GM11168 (cell line): Measurements from ENCODE around the gene CISH.

Experiments
- in situ Hi-C: fragments of 300-500 bp; cut with MboI; formaldehyde crosslinking; loops from one replicate; pipeline ENCODE4 v1.12.0; 2022; ENCODE audit warnings: low sequenced_read_pairs; ENCODE audit not compliant: unreplicated experiment

CISH gene

DNA sequence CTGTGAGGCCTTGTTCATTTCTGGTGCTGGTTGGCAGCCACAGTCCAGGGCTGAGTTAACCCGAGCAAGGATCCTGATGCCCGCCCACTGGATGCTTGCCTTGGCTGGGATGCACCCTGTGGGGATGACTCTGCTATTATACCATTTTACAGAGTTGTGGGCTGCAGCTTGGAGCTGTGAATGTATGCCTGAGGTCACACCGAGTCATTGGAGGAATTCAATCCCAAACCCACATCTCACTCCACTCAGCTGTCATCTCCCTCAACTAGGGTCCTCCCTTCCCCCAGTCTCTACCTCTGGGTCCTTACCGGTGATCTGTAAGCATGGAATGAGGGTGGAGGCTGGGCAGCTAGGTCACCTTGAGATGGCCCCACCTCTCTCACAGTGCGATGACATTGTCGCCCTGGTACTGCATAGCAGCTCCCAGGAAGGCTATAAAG, 27.5 kb upstream of the CISH start:
- in situ Hi-C loops, result no loop called here

DNA sequence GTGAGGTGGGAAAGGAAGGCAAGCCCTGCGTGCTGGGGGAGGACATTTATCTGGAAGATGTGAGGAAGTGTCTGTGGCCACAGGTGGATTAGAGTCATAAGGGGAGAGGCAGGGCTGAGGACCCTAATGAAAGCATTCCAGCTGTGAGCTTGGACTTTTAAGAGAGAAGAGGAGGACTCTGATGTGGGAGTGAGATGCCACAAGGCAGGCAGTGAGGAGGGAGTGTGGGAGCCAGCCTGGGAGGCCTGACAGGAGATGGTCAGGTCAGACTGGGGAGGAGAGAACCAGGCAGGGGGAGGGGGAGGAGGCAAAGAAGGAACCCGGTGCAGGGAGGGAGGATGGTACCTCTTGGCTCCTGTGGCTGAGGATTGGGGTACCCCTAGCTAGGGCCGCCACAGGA, 26.4 kb upstream of the CISH start:
- in situ Hi-C loops, result no loop called here

DNA sequence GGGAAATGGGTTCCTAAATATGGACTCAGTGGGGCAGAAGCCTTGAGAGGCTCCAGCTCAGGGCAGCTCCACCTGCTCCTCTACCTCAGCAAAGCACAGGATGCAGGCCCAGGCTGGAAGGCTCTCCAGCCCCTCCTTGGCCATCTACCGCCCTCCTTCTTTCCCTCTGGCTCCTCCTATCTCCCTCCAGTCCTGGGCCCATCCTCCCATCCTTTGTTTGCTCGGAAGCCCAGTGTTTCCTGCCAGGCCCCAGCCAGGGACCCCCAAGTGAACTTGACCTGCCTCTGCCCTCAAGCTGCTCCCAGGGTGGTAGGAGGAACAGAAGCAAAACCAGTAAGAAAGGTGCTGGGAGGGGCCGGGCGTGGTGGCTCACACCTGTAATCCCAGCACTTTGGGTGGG, 25.4 kb upstream of the CISH start:
- in situ Hi-C loops, result no loop called here

DNA sequence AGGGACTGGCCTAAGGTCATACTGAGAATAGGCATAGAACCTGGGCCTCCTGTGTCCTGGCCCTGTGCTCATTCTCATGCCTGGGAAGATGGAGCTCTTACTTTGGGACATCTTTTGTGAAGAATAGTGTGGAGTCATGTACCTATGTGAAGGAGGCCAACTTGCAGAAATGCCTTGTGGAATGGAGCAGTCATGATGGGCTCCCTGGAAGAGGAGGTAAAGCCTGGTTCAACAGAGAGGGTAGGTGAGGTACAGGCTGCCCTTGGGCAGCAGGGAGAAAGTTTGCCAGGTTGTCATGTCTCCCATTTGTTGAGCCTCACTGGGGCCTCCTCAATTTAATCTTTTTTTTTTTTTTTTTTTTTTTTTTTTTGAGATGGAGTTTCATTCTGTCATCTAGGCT, 23.5 kb upstream of the CISH start:
- in situ Hi-C loops, result no loop called here

DNA sequence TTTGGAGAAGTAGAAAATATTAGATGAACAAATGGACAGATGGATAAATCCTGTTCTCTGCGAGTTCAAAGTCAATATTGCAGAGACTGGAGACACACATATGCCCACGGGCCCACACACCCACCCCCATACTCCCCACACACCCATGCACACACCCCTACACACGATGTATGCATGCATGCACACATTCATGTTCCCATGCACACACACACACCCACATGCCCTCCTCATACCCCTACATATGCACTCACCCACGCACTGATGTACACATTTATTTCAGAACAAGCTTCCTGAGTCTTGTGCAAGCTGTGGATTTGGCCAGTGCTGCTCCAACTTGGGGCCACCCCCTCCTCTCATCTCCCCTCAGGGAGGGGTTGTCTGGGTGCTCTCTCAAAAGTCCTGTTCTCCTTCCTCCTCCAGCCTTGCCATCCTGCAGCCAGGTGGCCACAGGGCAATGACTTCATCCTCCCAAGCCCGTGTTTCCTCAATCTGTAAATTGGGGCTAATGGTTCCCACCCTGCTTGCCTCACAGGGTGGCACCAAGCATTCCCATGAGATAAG, 21.7 kb upstream of the CISH start:
- in situ Hi-C loops, result no loop called here

DNA sequence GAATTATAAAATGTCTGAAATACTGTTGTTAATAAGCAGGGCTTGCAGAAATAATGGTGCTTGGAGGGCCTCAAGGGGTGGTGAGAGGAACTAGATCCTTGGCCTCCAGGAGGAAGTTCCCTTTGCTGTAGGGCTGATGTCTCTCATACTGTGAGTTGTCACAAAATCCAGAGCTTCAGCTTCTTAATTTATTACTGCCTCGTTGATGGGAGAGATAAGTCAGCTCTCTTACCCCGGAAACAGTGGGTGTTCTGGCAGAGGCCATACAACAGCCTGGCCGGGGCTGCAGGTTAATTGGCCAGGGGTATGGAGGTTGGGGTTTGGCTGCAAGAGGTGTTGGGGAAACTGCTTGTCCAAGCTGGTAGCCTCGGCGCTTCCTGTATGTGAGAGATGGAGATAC, 20.9 kb upstream of the CISH start:
- in situ Hi-C loops, result no loop called here

- in situ Hi-C loops, result no loop called here
These were observed 19.3 kb upstream of the CISH start for GRCh38 chr3:50630877-50631276.

DNA sequence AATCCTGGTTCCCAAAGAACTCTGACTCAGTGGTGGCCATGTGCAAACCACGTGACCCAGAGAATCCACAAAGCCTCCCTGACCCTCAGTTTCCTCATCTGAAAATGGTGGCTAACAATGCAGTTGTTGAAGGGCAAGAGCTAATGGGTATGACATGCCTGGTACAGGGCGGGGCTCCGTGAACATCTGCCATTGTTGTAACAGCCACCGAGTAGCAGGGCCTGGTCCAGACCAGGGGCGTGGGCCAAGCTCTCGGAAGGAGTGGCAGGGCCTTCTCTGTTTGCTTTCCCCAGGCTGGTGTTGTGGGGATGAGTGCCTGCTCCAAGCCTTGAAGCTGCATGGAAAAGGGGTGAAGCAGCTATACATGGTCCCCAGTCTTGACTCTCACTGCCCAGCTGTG, 18.8 kb upstream of the CISH start:
- in situ Hi-C loops, result no loop called here

DNA sequence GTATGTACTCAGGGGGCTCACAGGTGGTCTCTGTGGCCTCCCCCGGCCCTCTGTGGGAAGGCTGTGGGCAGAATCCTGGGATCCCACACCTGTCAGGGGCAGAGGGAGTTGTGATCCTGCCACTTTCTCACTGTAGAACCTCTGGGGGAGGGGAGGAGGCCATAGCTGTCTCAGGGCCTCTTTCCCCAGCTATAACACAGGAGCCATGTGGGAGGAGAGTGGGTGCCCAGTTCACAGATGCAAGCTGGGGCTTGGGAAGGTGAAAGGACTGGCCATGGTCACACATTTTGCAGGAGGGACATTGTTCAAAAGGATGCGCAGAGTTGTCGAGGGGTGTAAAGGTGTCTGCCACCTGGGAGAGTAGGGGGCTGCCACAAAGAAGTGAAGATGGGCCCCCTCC, 17.0 kb upstream of the CISH start:
- in situ Hi-C loops, result loop anchor here (10.0 kb wide), 1 partner anchor 686 kb away; no protein-coding TSS in a partner anchor

GRCh38 chr3:50627407-50628051, 16.0 kb upstream of the CISH start:
- in situ Hi-C loops, result loop anchor here (10.0 kb wide), 1 partner anchor 687 kb away; no protein-coding TSS in a partner anchor

DNA sequence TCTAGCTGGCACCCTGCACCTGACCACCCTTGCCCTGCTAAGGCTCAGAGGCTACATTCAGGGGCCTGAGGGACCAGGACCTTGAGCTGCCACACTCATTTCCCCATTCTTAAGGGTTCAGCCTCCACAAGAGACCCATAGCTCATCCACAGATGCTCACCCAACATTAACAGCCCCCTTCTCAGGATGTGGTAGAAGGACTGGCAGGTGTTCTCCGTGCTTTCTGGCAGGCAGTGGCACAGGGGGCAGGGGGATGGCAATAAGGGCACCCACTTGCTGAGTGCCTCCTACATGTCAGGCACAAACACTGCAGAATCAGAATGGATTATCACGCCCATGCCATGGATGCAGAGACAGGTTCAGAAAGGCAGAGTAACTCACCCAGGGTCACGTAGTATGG, 14.8 kb upstream of the CISH start:
- in situ Hi-C loops, result loop anchor here (10.0 kb wide), 1 partner anchor 688 kb away; no protein-coding TSS in a partner anchor

- in situ Hi-C loops, result loop anchor here (10.0 kb wide), 1 partner anchor 689 kb away; no protein-coding TSS in a partner anchor
These were observed 13.9 kb upstream of the CISH start for GRCh38 chr3:50625231-50626182.

- in situ Hi-C loops, result loop anchor here (10.0 kb wide), 1 partner anchor 690 kb away; no protein-coding TSS in a partner anchor
These were observed 13.1 kb upstream of the CISH start for GRCh38 chr3:50624634-50625033.

- in situ Hi-C loops, result loop anchor here (10.0 kb wide), 1 partner anchor 691 kb away; no protein-coding TSS in a partner anchor
These were observed 12.4 kb upstream of the CISH start for GRCh38 chr3:50623840-50624474.

- in situ Hi-C loops, result loop anchor here (10.0 kb wide), 1 partner anchor 692 kb away; no protein-coding TSS in a partner anchor
These were observed 11.3 kb upstream of the CISH start for GRCh38 chr3:50622881-50623280.

GRCh38 chr3:50620820-50621219, 9.2 kb upstream of the CISH start:
- in situ Hi-C loops, result loop anchor here (10.0 kb wide), 1 partner anchor 694 kb away; no protein-coding TSS in a partner anchor

- in situ Hi-C loops, result loop anchor here (10.0 kb wide), 1 partner anchor 694 kb away; no protein-coding TSS in a partner anchor
These were observed 8.8 kb upstream of the CISH start for GRCh38 chr3:50620420-50620819.

- in situ Hi-C loops, result no loop called here
These were observed 6.4 kb upstream of the CISH start for GRCh38 chr3:50617911-50618481.

DNA sequence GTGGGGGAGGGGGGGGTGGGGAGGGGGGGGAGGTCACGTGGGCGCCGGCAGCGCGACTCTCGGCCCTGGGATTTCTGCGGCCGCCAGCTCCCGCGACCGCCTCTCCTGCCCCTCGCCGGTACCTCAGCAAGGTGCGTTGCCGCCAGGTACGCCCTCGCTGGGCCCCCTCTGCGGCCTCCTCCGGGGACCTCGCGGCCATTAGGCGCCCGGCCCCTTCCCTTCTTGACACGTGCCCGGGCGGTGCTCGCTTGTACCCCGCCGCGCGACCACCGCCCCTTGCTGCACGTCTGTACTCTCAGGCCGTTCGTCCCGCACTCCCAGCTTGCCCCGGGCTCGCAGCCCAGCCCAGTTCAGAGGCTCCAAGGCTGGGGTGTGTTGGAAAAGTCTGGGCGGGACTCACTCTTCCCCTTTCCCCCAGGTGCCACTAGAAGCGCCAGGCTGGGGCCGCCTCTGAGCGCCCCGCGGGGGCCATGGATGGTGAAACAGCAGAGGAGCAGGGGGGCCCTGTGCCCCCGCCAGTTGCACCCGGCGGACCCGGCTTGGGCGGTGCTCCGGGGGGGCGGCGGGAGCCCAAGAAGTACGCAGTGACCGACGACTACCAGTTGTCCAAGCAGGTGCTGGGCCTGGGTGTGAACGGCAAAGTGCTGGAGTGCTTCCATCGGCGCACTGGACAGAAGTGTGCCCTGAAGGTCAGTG, 5.7 kb upstream of the CISH start, which contains the start of gene MAPKAPK3:
Gene MAPKAPK3, plus strand, starts transcription at position 56 of the 696 bp plus-strand sequence. Its CDS starts 415 bp downstream, at position 471.
- in situ Hi-C loops, result no loop called here
